Measurements from ENCODE around the gene NLRP12.

NLRP12 gene, protein sequence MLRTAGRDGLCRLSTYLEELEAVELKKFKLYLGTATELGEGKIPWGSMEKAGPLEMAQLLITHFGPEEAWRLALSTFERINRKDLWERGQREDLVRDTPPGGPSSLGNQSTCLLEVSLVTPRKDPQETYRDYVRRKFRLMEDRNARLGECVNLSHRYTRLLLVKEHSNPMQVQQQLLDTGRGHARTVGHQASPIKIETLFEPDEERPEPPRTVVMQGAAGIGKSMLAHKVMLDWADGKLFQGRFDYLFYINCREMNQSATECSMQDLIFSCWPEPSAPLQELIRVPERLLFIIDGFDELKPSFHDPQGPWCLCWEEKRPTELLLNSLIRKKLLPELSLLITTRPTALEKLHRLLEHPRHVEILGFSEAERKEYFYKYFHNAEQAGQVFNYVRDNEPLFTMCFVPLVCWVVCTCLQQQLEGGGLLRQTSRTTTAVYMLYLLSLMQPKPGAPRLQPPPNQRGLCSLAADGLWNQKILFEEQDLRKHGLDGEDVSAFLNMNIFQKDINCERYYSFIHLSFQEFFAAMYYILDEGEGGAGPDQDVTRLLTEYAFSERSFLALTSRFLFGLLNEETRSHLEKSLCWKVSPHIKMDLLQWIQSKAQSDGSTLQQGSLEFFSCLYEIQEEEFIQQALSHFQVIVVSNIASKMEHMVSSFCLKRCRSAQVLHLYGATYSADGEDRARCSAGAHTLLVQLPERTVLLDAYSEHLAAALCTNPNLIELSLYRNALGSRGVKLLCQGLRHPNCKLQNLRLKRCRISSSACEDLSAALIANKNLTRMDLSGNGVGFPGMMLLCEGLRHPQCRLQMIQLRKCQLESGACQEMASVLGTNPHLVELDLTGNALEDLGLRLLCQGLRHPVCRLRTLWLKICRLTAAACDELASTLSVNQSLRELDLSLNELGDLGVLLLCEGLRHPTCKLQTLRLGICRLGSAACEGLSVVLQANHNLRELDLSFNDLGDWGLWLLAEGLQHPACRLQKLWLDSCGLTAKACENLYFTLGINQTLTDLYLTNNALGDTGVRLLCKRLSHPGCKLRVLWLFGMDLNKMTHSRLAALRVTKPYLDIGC

DNA sequence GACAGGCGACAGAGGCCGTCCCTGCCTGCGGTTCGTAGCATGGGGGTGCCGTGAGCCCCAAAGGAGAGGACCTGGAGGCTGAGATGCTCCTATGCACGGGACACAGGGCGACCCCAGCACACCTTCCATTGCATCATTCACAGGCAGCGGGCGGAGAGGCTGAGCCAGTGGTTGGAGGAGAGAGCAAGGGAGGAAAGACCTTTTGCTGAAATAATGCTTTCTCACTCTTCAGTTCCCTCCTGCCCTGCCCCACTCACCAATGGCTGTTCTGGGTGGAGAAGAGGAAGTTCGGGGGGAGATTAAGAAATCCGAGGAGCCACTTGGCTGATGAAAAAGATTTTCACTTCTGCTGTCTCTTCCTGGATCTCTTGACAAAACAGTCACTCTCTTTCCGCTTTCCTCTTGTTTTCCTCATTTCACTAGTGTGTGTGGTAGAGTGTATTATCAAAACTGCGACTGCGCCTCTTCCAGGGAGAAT is at the start of gene NLRP12:
TSS of gene NLRP12 (minus strand) at position 181 of the 478 bp plus-strand sequence. CDS start at position 41, 140 bp downstream.
- no peaks in the 10 kb centered on the region for H3K9me3 ChIP-seq (ENCODE audit: insufficient read depth, low read length)
- H3K36me3 ChIP-seq (ENCODE audit: low read length): no peaks in the 10 kb centered on the region
- no peak within 1 kb of the TSS for H3K4me2 ChIP-seq (ENCODE audit: low read depth, low read length, poor library complexity, severe bottlenecking)
- H3K27ac ChIP-seq (ENCODE audit: low read depth, low read length): no peak within 1 kb of the TSS
- no peaks in the 10 kb centered on the region for H3K79me2 ChIP-seq (ENCODE audit: insufficient read depth, low read length)
- H3F3A ChIP-seq (ENCODE audit: insufficient read depth): no peaks in the 10 kb centered on the region
- no peak for TF ChIP-seq EZH2phosphoT487 (conservative IDR thresholded peaks at IDR 0.05; ENCODE audit: low read length)
- H3K4me3 ChIP-seq (ENCODE audit: insufficient read depth, low read length, poor library complexity, severe bottlenecking): no peak within 1 kb of the TSS
- H3K27me3 ChIP-seq (ENCODE audit: low read length): no peaks in the 10 kb centered on the region
- no peak within 1 kb of the TSS for H2AFZ ChIP-seq (ENCODE audit: low read depth, low read length, severe bottlenecking)
- H4K20me1 ChIP-seq (ENCODE audit: low read depth, low read length): no peaks in the 10 kb centered on the region
- H3K9ac ChIP-seq (ENCODE audit: low read length): no peak within 1 kb of the TSS
- H3K9me2 ChIP-seq (replicated peaks; ENCODE audit: insufficient read depth, low read length): no peaks in the 10 kb centered on the region

DNA sequence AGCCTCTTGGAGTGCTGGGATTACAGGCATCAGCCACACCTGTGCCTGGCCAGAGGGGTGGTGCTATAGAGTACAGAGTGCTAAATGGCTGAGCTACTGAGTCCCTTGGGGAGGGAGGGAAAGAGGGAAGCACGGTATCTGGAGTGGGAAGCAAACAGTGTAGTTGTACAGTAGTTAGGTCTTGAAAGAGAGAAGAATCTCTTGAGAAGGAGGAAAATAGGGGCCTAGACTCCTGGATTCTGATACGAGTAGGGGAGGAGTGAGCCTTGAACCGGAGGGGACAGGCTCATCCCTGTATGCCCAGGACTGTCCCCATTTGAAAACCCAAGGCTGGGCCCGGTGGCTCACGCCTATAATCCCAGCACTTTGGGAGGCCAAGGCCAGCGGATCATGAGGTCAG is 48.6 kb upstream of the NLRP12 start:
- H3K27ac ChIP-seq (ENCODE audit: low read depth, low read length): no peak overlapping the region
- no peak overlapping the region for H3K4me3 ChIP-seq (ENCODE audit: insufficient read depth, low read length, poor library complexity, severe bottlenecking)
- TF ChIP-seq, protein P1, sequence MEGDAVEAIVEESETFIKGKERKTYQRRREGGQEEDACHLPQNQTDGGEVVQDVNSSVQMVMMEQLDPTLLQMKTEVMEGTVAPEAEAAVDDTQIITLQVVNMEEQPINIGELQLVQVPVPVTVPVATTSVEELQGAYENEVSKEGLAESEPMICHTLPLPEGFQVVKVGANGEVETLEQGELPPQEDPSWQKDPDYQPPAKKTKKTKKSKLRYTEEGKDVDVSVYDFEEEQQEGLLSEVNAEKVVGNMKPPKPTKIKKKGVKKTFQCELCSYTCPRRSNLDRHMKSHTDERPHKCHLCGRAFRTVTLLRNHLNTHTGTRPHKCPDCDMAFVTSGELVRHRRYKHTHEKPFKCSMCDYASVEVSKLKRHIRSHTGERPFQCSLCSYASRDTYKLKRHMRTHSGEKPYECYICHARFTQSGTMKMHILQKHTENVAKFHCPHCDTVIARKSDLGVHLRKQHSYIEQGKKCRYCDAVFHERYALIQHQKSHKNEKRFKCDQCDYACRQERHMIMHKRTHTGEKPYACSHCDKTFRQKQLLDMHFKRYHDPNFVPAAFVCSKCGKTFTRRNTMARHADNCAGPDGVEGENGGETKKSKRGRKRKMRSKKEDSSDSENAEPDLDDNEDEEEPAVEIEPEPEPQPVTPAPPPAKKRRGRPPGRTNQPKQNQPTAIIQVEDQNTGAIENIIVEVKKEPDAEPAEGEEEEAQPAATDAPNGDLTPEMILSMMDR (IDR thresholded peaks at IDR 0.05; ENCODE audit: insufficient read depth, low read length, poor library complexity, severe bottlenecking): no peak
- H4K20me1 ChIP-seq (ENCODE audit: low read depth, low read length): no peaks in the 10 kb centered on the region
- H3K9ac ChIP-seq (ENCODE audit: low read length): no peak overlapping the region
- no peaks in the 10 kb centered on the region for H3F3A ChIP-seq (ENCODE audit: insufficient read depth)
- no peaks in the 10 kb centered on the region for H3K9me2 ChIP-seq (replicated peaks; ENCODE audit: insufficient read depth, low read length)
- H3K36me3 ChIP-seq (ENCODE audit: low read length): no peaks in the 10 kb centered on the region
- H3K27me3 ChIP-seq (ENCODE audit: low read length): no peaks in the 10 kb centered on the region
- H3K79me2 ChIP-seq (ENCODE audit: insufficient read depth, low read length): no peaks in the 10 kb centered on the region
- no peak overlapping the region for H3K4me2 ChIP-seq (ENCODE audit: low read depth, low read length, poor library complexity, severe bottlenecking)
- no peak overlapping the region for H2AFZ ChIP-seq (ENCODE audit: low read depth, low read length, severe bottlenecking)
- no peaks in the 10 kb centered on the region for H3K9me3 ChIP-seq (ENCODE audit: insufficient read depth, low read length)

DNA sequence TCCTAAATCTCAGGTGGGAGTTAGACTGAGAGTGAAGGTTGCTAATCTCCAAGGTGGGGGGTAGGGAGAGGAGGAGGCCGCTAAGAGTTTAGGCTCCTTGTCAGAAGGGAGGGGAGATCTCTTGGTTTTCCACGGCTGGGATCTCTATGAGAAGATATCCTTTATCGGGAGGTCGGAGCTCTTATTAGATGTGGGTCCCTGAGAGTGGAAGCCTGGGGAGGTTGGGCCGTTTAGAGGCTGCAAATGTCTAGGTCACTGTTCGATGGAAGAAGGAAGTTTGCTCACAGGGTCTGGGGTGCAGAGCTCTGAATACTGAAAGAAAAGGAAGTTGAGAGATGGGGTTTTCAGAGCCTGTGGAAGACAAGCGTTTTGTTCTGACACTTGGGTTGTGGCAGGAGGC is 47.3 kb upstream of the NLRP12 start:
- H3K9ac ChIP-seq (ENCODE audit: low read length): no peak overlapping the region
- no peaks in the 10 kb centered on the region for H3K27me3 ChIP-seq (ENCODE audit: low read length)
- no peak for TF ChIP-seq EZH2phosphoT487 (conservative IDR thresholded peaks at IDR 0.05; ENCODE audit: low read length)
- TF ChIP-seq, protein P1 (IDR thresholded peaks at IDR 0.05; ENCODE audit: insufficient read depth, low read length, poor library complexity, severe bottlenecking): no peak
- no peak overlapping the region for H3K27ac ChIP-seq (ENCODE audit: low read depth, low read length)
- no peak overlapping the region for H3K4me3 ChIP-seq (ENCODE audit: insufficient read depth, low read length, poor library complexity, severe bottlenecking)
- no peaks in the 10 kb centered on the region for H3F3A ChIP-seq (ENCODE audit: insufficient read depth)
- H4K20me1 ChIP-seq (ENCODE audit: low read depth, low read length): no peaks in the 10 kb centered on the region
- H3K9me2 ChIP-seq (replicated peaks; ENCODE audit: insufficient read depth, low read length): no peaks in the 10 kb centered on the region
- no peaks in the 10 kb centered on the region for H3K36me3 ChIP-seq (ENCODE audit: low read length)
- H3K4me2 ChIP-seq (ENCODE audit: low read depth, low read length, poor library complexity, severe bottlenecking): no peak overlapping the region
- no peaks in the 10 kb centered on the region for H3K9me3 ChIP-seq (ENCODE audit: insufficient read depth, low read length)
- H2AFZ ChIP-seq (ENCODE audit: low read depth, low read length, severe bottlenecking): no peak overlapping the region
- H3K79me2 ChIP-seq (ENCODE audit: insufficient read depth, low read length): no peaks in the 10 kb centered on the region
